ENCODE results near the gene PLXDC2.

DNA sequence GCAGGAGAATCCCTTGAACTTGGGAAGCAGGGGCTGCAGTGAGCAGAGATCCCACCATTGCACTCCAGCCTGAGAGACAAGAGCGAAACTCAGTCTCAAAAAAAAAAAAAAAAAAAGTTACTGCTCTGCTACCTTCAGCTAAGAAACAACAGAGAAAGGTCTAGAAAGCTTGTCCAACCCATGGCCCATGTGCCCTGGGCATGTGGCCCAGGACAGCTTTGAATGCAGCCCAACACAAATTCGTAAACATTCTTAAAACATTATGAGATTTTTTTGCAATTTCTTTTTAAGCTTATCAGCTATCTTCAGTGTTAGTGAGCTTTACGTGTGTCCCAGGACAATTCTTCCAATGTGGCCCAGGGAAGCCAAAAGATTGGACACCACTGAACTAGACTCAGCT lies 22.9 kb downstream of the PLXDC2 start:
- TF ChIP-seq POLR2A (IDR thresholded peaks at IDR 0.05) (no peak), EP300 (IDR thresholded peaks at IDR 0.05) (no peak)
- TF ChIP-seq, protein P1, sequence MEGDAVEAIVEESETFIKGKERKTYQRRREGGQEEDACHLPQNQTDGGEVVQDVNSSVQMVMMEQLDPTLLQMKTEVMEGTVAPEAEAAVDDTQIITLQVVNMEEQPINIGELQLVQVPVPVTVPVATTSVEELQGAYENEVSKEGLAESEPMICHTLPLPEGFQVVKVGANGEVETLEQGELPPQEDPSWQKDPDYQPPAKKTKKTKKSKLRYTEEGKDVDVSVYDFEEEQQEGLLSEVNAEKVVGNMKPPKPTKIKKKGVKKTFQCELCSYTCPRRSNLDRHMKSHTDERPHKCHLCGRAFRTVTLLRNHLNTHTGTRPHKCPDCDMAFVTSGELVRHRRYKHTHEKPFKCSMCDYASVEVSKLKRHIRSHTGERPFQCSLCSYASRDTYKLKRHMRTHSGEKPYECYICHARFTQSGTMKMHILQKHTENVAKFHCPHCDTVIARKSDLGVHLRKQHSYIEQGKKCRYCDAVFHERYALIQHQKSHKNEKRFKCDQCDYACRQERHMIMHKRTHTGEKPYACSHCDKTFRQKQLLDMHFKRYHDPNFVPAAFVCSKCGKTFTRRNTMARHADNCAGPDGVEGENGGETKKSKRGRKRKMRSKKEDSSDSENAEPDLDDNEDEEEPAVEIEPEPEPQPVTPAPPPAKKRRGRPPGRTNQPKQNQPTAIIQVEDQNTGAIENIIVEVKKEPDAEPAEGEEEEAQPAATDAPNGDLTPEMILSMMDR (IDR thresholded peaks at IDR 0.05) = no peak
